Right lobe of liver (tissue), 4 donors: Measurements from ENCODE around the gene FITM1.

Source experiments
- POLR2A ChIP-seq: fragments of 450-650 bp; IDR thresholded peaks from one replicate; pipeline ENCODE4 v1.6.1; 2017; ENCODE audit warnings: antibody characterized with exemption, mild to moderate bottlenecking
- TF ChIP-seq, protein P1 (sequence below), 4 donors: fragments of 200-600 bp in 3 of 4; fragments of 450-650 bp in 1 of 4; IDR thresholded peaks; one replicate each; pipeline versions ENCODE4 v1.5.1 to v1.8.0; 2016 to 2022; ENCODE audit warnings: antibody characterized with exemption in 4 of 4, mild to moderate bottlenecking in 2 of 4
- donor health status: DM: no; HTN: no; CAD: no.
- donor health status: DM: no; HTN: no; CAD: no.
- donor health status: DM: no; HTN: yes; CAD: no.

DNA sequence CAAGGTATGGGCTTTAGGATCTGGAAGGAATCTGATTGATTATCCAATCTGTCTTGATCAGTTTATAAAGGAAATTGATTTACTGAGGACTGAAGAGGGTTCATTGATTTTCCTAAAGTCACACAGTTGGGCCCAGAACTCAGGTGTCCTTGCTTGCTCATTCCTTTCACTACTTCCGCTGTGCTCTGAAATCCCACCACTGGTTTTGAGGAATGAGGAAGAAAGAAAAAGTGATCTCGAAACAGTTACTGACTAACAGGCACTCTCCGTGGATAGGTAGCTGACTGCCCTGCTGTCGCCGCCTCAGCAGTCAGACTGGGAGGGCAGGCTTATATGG is at the start of gene FITM1:
- TF ChIP-seq, protein P1, sequence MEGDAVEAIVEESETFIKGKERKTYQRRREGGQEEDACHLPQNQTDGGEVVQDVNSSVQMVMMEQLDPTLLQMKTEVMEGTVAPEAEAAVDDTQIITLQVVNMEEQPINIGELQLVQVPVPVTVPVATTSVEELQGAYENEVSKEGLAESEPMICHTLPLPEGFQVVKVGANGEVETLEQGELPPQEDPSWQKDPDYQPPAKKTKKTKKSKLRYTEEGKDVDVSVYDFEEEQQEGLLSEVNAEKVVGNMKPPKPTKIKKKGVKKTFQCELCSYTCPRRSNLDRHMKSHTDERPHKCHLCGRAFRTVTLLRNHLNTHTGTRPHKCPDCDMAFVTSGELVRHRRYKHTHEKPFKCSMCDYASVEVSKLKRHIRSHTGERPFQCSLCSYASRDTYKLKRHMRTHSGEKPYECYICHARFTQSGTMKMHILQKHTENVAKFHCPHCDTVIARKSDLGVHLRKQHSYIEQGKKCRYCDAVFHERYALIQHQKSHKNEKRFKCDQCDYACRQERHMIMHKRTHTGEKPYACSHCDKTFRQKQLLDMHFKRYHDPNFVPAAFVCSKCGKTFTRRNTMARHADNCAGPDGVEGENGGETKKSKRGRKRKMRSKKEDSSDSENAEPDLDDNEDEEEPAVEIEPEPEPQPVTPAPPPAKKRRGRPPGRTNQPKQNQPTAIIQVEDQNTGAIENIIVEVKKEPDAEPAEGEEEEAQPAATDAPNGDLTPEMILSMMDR (IDR thresholded peaks at IDR 0.05), result no peak
- TF ChIP-seq POLR2A, result no peak
